NB4 (cell line): Measurements from ENCODE around the gene LAMB3.

ENCODE experiments used
- DNase-seq: peaks from one replicate; pipeline ENCODE4 v3.0.0; 2010; ENCODE audit warnings: low read depth
- H3K4me3 ChIP-seq: one replicate; pipeline ENCODE4 v1.5.1; 2011; ENCODE audit warnings: mild to moderate bottlenecking, low read depth, low read length, moderate library complexity
- MYC ChIP-seq: IDR thresholded peaks from 2 replicates; pipeline ENCODE4 v1.6.1; 2011; ENCODE audit warnings: low read depth, low read length
- POLR2A ChIP-seq: IDR thresholded peaks from 2 replicates; pipeline ENCODE4 v1.6.1; 2011; ENCODE audit warnings: mild to moderate bottlenecking; ENCODE audit not compliant: insufficient read length; ENCODE audit errors: extremely low read depth
- TF ChIP-seq, protein P1 (sequence below): IDR thresholded peaks from one replicate; pipeline ENCODE4 v1.5.1; 2012; ENCODE audit warnings: low read depth, low read length
- TF ChIP-seq, protein P2 (sequence below): IDR thresholded peaks from 2 replicates; pipeline ENCODE4 v1.6.1; 2011; ENCODE audit warnings: low read depth, low read length

The LAMB3 gene

DNA sequence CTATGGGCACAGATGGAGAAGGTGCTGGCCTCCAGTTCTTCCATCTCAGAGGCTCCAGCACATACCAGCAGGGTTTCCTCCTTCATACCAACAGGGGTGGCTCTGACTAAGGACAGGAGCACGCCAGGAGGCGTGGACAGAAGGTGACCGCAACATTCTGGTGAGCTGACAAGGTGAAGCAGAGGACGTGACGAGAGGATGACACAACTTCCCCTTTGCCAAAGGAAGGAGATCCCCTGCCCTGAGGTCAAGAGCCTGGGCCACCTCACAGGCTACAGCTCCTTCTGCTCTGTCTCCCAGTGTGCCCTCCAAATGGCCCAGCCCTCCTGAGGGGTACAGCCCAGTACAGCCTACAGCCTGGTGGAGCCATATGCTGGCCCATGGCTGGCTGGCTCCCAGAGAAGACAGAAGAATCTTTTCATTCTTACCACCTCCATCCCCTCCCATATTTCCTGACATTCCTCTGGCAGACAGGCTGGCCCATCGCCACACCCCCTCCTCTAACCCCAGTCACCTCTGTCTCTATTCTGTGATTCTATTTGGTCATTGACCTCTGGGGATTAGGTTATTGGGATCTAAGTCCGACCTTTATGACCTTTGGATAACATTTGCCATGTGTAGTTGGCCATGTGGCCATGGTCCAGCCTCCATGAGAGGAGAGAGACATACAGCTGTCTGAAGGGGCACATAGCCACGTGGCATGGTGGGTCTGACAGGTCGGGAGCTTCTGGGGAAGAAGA lies 5.1 kb upstream of the LAMB3 start:
- TF ChIP-seq, protein P1, sequence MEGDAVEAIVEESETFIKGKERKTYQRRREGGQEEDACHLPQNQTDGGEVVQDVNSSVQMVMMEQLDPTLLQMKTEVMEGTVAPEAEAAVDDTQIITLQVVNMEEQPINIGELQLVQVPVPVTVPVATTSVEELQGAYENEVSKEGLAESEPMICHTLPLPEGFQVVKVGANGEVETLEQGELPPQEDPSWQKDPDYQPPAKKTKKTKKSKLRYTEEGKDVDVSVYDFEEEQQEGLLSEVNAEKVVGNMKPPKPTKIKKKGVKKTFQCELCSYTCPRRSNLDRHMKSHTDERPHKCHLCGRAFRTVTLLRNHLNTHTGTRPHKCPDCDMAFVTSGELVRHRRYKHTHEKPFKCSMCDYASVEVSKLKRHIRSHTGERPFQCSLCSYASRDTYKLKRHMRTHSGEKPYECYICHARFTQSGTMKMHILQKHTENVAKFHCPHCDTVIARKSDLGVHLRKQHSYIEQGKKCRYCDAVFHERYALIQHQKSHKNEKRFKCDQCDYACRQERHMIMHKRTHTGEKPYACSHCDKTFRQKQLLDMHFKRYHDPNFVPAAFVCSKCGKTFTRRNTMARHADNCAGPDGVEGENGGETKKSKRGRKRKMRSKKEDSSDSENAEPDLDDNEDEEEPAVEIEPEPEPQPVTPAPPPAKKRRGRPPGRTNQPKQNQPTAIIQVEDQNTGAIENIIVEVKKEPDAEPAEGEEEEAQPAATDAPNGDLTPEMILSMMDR: no peak
- TF ChIP-seq, protein P2, sequence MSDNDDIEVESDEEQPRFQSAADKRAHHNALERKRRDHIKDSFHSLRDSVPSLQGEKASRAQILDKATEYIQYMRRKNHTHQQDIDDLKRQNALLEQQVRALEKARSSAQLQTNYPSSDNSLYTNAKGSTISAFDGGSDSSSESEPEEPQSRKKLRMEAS: no peak
- TF ChIP-seq MYC (no peak), POLR2A (no peak)
- DNase-seq: peak; percentile 51

DNA sequence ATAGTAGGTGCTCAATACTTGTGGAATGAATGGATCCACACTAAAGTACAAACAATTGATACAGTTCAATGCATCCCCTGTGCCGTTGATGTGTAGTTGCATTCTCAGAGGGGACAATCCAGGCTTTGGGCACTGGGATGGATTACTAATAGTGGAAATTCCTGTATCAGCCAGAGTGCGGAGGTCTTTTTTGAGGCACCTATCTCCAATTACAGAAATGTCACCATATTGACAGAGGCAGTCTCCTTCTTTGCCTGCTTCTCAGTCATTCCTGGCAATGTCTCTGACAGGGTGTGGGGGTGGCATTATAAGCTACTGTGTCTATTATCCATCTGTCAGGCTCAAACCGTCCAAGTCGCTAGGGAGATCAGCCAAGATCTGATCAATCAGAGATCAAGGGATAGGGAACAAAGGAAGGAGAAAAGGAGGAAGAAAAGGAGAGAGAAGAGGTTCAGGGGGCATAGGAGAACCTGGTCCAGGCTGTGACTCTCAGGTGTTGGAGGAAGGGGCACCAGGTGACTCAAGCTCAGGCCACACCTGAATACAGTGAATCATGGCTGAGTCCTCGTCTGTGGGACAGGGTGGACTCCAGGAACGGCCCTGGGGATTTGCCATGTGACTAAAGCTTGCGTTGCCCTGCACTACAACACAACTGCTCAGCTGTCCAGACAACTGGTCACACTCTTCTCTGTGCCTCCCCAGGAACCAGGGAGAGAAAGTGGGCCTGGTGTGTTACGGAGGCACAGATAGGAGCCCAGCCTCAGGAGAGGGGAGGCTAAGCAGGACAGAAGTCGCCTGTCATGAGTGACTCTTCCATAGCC lies 3.4 kb upstream of the LAMB3 start:
- H3K4me3 ChIP-seq: no peak overlapping the region
- DNase-seq: no peak
- TF ChIP-seq, protein P1: no peak
- TF ChIP-seq, protein P2: no peak
- TF ChIP-seq MYC (no peak), POLR2A (no peak)

More for the DNA sequence above, 5.1 kb upstream of the LAMB3 start:
- H3K4me3 ChIP-seq: no peak overlapping the region

DNA sequence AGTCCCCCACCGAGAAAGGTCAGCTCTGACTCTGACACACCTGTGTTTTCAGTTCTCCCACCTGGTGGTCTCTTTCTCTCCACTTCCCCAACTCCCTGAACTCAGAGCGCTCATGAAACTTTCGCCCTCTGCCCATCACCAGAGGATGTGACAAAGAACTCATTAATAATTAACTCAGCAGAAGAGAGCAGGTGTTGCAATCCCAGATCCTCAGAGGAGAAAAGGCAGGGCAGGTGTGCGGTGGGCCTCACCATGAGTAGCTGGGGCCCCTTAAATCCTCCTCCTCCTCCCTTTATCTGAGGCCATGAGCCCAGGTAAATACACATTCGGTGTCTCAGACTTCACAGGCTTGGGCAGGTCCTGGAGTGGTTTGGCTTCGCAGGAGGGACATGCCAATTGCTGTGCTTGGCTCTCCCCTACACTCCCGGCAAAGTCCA lies 1.7 kb upstream of the LAMB3 start:
- no peak for DNase-seq
- H3K4me3 ChIP-seq: no peak overlapping the region
- no peak for TF ChIP-seq MYC
- TF ChIP-seq, protein P1: no peak
- TF ChIP-seq, protein P2: no peak
- TF ChIP-seq POLR2A: no peak

DNA sequence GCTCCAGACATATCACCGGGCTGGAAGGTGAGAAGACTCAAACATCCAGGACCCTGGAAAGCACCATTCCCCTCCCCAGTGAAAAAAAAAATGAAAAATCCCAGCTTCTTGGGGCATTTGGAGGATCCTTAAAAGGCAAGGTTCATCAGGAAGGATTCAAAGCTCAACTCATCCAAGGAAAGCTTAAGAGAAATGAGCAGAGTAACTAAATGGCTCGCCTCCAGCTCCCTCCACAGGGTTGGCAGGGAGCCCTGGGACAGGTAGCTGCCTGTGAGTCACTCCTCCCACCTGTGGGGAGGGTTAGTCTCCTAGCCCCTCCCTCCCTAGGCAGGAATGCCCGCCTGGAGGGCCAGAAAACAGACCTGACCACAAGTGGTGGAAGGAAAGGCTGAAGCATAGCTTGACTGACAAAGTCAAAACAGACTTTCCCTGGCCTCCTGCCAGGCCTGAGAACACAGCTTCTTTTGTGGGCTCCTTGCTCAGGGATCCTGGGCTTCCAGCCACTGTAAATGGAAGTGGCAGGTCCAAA lies 712 bp upstream of the LAMB3 start:
- DNase-seq: no peak
- H3K4me3 ChIP-seq: no peak overlapping the region
- no peak for TF ChIP-seq POLR2A
- TF ChIP-seq, protein P1: no peak
- no peak for TF ChIP-seq MYC
- TF ChIP-seq, protein P2: no peak

DNA sequence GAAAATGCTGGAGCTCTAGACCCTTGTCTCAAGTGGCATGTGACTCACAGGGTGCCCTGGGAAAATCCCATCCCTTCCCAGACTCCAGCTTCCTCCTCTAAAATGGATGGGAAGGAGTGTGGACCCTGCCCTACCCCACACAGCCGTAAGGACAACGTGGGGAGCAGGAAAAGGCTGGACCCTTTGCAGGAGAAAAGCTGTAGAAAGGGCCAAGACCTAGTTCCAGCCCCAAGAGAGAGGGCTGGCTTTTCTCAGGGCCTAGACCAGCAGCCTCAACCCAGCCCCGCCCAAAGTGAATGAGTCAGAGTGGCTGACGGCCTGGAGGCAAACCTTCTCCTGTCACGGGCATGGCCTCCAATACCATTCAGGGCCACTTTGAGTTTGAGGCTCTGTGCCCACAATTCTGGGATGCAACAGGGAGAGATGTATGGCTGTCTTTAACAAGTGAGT lies 1.1 kb downstream of the LAMB3 start:
- TF ChIP-seq, protein P1: no peak
- no peak for TF ChIP-seq MYC
- TF ChIP-seq, protein P2: peak; percentile 33; the same call in 1 of the 2 replicates
- TF ChIP-seq POLR2A: no peak
- DNase-seq: peak; percentile 82
- H3K4me3 ChIP-seq: no peak overlapping the region
